ENCODE data around the gene RHOA.
"Not testable (repeated sequence)": the region's sequence is repeated elsewhere in the genome, so short reads cannot be mapped to it uniquely, and the experiment has no call there.

RHOA gene

GRCh38 chr3:49410846-49411534, 786 bp downstream of the RHOA start:
- DNase-seq: peak; percentile 3

GRCh38 chr3:49410066-49410845, 1.5 kb downstream of the RHOA start:
- DNase-seq: no peak

- no peak for DNase-seq
These were observed 4.9 kb downstream of the RHOA start for GRCh38 chr3:49406571-49407565.

- peak; percentile 42 for DNase-seq
These were observed 6.2 kb downstream of the RHOA start for GRCh38 chr3:49405570-49405969.

GRCh38 chr3:49403891-49404290, 7.9 kb downstream of the RHOA start:
- no peak for DNase-seq

GRCh38 chr3:49401766-49402165, 10.0 kb downstream of the RHOA start:
- peak; percentile 84 for DNase-seq

- no peak for DNase-seq
These were observed 12.3 kb downstream of the RHOA start for GRCh38 chr3:49399461-49399860.

GRCh38 chr3:49397470-49397869, 14.3 kb downstream of the RHOA start:
- no peak for DNase-seq

GRCh38 chr3:49391310-49391709, 20.5 kb downstream of the RHOA start:
- DNase-seq: not testable (repeated sequence)

- no peak for DNase-seq
These were observed 22.5 kb downstream of the RHOA start for GRCh38 chr3:49389297-49389696.

- no peak for DNase-seq
These were observed 23.4 kb downstream of the RHOA start for GRCh38 chr3:49388289-49388820.

- no peak for DNase-seq
These were observed 24.1 kb downstream of the RHOA start for GRCh38 chr3:49387721-49388120.

- no peak for DNase-seq
These were observed 25.6 kb downstream of the RHOA start for GRCh38 chr3:49386056-49386756.

- no peak for DNase-seq
These were observed 26.2 kb downstream of the RHOA start for GRCh38 chr3:49385617-49386016.

- DNase-seq: no peak
These were observed 28.4 kb downstream of the RHOA start for GRCh38 chr3:49383387-49383786.

- peak; percentile 1 for DNase-seq
These were observed 33.4 kb downstream of the RHOA start for GRCh38 chr3:49378249-49378895.

GRCh38 chr3:49377483-49377882, 34.3 kb downstream of the RHOA start:
- no peak for DNase-seq

- no peak for DNase-seq
These were observed 39.8 kb downstream of the RHOA start for GRCh38 chr3:49371946-49372345.

GRCh38 chr3:49370585-49371290, 41.0 kb downstream of the RHOA start:
- no peak for DNase-seq

- no peak for DNase-seq
These were observed 49.2 kb downstream of the RHOA start for GRCh38 chr3:49362561-49362960.

- DNase-seq: no peak
These were observed 52.2 kb downstream of the RHOA start for GRCh38 chr3:49359623-49360022.

All from DMS79 treated with DMSO at 0.1 percent for 48 hours (cell line).